C1 segment of cervical spinal cord (tissue), 14 donors: ENCODE data around the gene ERCC6.

ENCODE experiments used
- DNase-seq, 14 donors: peaks; one replicate each; lab custom pipeline; 2025; lab: John Stamatoyannopoulos, UW

Gene ERCC6

DNA sequence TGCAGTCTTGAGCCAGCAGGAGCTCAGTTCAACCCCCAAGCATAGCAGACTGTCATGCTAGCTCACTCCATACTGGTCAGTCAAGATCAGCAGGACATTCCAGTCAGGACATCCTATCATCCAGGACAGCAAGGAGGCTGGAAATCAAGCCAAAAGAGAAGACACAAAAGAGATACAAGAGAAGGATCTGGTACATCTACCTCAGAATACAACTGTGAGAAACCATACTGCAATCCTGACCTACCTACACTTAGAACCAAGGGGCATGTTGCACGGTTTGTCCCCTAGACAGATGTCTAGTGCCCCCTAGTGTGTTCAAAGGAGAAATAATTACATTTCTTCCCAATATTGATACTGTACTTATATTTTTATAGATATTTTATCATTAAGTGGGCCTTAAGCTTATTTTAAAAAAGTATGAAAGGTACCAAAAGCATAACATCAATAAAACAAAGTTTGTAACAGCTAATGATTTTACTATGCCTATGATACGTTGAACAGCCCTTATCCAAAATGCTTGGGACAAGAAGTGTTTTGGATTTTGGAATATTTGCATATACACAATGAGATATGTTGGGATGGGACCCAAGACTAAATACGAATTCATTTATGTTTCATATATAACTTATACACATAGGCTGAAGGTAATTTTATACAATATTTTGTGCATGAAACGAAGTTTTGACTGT is 26.7 kb downstream of the ERCC6 start:
- no peak for DNase-seq

DNA sequence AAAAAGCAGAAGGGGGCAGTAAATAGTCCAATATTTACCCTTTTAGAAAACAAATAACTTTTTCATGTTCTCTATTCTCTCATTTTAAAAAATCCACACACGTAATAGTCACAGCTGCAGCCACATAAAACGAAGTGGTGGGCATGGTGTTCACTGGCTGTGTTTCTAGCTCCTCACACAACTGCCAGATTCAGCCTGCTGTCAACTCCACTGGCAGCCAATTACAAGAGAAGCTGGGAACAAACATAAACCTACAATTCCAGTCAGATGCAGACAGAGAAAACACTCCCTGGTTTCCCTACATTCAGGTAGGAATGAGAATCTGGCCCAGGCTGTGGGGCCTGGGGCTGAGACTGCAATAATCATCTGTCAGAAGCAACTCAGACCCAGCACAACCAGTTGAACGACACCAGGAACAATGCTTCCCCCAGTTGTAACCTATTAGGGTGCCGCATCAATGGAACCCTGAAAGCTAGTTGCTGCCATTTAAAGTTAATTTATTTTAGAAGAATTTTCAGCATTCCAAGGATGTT is 29.1 kb downstream of the ERCC6 start:
- no peak for DNase-seq

DNA sequence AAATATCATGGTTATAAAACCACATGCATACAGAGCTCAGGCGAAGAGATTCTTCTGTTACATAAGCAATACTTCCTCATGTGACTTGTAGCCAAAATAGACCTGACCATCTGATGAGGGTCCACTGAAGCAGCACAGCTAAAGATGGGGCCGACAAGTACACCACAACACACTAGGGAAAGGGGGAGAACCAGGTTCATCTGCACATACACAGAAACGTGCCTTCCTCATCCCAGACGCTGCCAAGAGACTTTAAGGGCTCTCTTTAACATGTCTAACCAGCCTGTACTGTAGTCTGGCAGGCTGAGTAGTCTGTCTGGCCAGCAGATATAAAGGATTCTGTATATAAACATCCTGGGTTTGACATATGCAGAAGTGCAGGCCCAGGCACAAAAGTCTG is 30.3 kb downstream of the ERCC6 start:
- DNase-seq: no peak

DNA sequence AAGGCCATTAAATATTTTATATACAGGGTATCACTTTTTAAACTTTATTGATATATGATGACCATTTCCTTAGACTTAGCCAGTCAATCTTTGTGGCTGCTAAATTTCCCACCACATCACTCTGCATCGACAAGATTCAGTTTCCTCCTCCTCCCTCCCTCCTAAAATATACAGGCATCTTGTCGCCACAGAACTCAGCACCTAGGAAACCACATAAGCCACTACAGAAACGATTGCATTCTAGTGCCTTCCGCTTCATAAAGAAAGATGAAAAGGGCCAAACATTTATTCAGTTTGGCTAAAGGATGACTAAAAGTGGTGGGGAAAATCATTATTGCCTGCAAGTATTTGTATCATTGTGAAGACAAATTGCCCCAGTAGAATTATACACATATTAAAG is 30.7 kb downstream of the ERCC6 start:
- no peak for DNase-seq

DNA sequence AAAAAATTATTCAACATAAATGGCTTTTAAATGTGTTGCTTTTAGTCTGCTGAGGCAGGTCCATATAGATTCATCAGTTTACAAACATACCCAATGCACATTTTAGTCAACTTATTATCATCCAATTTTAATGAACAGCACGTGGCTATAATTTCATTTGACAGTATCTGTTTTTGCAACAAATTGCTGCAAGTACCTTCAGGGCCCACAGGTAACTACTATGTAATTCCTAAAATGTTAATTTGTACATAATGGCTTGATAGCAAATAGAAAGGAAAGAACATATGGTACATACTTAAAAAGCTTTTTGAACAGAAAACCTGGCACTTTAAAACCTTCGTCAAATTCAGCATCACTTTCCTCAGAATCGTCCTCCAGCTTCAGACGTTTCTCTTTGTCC is 33.3 kb downstream of the ERCC6 start:
- DNase-seq: no peak

DNA sequence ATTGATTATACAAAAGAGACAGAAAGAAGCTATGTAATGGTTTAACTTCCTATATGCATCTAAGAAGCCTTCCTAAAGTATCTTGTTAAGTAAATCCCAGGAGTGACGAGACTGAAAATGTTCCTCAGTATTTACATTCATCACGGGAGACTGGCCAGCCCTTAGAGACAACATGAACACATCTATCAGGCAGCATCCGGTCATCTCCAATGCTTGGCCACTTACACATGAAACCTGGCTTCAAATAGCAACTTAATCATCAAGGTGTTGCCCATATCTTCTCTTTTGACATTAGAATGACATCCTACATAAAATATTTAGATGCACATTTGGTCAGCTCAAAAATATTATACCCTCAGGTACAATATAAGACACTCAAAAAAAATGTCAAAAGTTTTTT is 33.8 kb downstream of the ERCC6 start:
- DNase-seq: no peak

DNA sequence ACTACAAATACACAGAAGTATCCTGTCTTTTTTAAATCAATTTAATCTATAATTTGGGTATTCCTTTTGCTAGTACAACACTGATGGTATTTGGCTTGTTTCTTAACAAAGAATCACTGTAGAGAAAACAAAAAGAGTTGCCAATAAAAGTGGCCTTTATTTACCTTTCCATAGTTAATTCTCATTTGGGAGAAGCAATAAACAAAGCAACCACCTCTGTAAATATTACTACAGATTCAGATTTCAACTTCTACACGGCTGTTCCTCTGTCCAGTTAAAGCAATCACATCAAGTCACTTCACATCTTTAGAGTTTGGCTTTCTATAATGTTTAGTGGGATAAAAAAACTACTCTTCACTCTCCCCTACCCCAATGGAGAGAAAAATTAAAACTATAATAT is 34.4 kb downstream of the ERCC6 start:
- DNase-seq: no peak

DNA sequence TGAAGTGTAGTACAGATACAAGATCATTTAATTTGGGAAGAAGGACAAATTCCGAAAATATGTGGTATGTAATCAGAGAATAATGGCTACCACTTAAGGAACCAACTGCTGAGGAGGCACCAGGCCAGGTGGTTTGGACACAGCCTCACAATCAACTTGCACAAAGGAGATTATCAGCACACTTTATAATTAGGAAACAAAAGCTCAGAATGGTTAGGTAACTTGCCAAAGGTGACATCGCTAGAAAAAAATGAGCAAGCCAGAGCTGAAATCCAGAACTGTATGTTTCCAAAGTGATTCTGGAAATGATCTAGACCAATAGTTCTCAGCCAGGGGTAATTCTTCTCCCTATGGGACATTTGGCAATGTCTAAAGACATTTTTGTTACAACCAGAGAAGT is 36.6 kb downstream of the ERCC6 start:
- no peak for DNase-seq

DNA sequence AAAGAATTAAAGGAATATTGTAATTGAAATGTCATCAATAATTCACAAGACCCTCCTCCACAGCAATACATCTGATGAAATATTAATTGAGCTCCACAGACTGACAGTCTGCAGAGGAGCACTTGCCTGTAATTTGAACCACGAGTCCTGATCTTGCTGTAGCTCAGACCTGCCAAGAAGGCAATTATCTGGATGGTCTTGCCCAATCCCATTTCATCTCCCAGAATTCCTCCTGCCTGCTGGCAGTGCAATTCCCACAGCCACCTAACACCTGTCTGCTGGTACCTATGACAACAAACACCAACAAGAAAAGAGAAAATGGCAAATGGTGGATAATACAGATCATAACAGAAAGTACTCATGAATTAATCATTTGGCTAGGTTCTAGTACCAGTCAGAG is 38.5 kb downstream of the ERCC6 start:
- no peak for DNase-seq

DNA sequence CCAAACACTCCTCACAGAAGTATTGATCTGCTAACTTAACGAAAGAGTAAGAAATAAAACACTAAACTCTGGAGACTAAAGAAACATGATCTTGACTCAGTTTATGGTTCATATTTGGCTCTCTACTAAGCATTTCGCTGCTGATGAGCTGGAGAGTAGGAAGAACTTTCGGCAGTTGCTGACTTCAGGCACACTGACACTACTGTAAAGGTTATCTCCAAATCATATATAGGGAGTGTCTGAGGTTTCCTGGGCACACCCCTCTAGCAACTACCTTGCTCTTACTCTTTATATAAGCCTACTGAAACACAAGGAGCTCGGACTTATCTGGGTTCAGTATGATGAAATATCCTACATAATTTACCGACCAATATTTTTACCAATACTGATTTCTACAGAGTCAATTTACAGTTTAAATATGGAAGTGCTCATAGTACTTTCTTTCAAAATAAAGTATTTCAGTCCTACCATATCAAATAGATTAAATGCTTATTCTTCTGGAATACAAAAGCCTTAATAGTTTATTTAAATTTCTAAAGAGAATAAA is 39.5 kb downstream of the ERCC6 start:
- DNase-seq: no peak

DNA sequence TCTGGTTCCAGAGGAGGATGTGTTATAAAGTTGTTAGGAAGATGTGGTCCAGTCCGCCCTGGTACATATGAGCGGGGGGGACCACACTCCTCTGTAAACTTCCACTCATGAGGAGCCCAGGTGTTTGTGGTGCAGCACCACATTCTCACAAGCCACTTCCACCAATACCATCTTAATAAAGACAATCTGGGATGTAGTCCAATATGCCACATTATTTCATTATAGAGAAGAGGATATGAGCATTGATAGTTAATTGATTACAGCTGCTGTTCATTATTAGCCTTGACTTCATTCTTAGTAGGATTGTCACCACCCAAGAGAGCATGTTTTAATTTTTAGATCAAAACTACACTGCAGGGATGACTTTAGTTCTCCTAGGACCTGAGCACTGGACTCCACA is 40.5 kb downstream of the ERCC6 start:
- DNase-seq: no peak

DNA sequence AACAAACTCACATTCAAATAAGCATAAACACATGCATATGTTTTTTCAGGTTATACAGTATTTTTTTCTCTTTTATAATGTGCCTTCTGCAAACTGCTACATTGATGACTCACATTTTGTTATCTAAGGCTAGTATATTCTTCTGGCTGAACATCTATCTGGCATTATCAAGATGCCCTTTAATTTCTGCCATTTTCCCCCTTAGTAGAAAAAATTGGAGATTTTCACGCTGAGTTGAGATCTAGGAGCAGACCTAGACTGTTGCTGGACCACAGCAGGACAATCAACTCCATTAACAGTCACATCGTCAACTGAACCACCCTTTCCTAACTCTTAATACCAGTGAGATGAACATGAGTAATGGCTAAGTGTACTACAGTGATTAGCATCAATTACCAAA is 41.6 kb downstream of the ERCC6 start:
- DNase-seq: no peak

DNA sequence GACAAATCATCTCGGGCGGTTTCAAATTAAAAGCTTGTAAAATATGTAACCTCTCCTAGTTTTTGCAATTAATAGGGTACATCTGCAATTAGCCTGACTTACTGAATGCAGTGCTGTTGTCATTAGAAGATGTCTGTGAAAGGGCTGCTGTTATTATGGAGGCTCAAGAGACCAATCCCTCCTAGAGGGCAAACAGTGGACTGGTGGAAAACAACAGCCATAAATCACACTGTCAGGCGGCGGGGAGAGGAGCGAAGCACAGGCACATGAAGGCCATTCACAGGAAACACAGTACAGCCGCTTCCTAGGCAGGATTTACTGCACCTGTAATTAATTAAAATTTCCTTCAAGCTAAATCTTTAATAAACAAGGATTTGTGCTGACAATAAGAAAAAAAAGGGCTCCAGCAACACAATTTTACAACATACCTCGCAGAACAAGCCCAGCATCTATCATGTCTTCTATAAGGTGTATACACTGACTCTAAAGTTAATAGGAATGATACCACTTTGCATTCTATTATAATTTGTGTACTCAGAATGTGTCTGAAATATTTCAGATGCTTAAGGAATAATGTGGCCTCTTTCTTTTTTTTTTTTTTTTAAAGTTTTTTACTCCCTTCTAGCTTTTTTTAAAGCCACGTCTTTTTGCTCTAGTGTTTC is 50.7 kb downstream of the ERCC6 start:
- DNase-seq: peak in 2 of 14 donors; percentile 5 to 7

DNA sequence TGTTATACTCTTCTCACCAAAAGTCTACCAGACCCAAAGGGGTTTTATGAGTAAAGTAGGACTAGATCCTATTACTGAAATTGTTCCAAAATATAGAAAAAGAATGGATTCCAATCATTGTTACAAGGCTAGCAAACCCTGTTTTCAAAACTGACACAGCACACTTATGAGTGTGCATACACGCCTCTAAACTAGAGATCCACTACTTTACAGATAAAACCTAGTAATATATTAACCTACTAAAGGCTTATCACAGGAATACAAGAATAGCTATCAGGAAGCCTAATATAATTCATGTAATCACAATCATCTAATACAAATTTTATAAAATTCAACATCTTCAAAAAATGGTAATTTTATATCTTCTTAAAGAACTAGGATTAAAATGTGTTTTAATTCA is 52.2 kb downstream of the ERCC6 start:
- no peak for DNase-seq

DNA sequence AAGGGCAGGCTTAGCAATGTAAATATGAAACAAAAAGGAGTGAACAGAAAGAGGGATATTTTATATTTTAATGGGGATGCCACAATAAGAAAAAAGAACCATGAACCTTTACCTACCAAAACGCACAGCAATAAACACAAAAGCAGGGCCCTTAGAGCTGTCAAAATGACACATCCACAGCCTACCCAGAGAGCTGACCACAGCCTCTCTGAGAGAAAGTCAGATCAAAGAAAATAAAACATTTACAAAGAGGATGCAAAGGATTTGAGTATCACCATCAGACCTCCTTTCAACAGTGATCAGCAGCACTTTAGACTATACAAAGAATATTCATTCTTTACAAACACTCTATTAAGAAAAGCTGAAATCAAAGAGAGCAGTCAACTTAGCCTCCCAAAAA is 52.9 kb downstream of the ERCC6 start:
- no peak for DNase-seq

DNA sequence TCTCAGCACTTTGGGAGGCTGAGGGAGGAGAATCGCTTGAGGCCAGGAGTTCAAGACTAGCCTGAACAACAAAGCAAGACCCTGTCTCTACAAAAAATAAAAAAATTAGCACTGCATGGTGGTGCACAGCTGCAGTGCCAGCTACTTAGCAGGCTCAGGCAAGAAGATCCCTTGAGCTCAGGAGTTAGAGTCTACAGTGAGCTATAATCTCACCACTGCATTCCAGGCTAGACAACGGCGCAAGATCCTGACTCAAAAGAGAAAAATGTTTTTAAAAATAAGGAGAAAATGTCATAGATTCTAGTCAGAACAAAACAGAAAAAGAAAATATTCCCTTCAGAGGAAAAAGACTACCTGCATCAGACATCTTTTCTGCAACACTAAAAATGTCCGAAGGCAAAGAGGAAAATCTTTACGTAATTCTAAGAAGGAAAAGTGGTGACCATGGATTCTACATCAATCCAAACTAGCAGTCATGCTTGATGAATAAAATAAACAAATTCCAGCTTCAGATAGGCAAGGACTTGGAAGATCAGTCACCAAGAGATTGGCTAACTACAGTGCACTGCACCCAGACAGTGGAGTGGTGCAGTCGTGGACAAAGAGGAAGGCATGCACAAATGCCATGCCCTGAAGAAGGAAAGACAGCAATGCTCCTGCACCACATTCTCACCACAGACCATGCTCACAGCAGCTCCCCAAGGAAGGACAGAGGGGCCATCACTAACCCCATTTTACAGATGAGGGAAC is 54.3 kb downstream of the ERCC6 start:
- DNase-seq: no peak

DNA sequence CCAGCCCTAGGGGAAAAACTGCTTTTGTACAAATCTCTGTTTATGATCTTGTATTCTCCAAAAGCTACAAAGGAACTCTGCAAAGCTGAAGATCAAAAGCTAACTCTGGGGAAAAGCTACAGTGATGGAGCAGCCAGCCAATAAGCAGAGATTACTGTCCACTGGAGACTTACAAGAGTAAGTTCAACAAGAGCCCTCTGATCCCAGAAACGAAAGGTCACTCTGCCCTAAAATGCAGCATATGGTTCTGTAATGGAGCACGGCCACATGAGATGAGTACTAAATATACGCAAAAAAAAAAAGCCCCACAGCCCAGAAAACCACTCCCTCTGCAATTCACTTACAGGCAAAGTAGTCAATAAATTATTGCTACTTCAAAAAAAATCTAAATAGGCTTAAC is 60.1 kb downstream of the ERCC6 start:
- DNase-seq: no peak

DNA sequence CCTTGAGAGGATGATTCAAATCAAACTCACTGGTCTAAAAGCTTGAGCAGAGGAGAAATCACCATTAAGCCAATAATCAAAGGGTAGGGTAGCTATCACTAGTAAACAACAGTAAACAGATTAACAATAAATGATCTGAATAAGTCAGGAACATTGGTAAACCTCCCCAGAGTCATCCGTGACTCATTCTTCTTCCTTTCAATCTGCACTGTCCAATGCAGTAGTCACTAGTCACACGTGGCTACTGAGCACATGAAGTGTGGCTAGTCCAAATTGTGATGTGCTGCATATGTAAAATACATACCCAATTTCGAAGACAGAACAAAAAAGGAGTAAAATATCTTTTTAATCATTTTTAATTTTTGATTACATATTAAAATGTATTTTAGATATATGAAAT is 64.0 kb downstream of the ERCC6 start:
- DNase-seq: no peak

DNA sequence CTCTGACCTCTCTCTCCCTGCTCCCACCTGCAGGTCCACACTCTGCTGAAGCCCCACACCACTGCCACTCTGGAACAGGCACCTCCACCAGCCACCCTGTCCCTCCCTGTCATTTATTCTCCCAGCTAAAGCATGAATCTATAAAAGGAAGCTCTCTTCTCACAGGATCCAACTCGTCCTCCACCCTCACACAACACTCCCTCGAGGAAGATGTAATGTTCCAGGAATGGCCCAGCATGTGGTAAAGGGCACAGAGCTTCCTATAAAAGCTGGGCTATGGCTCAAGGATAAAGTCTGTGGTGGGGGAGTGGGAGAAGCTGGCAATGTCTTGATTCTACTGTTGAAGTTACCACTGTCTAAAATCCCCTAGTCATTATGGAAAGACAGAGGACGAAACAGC is 67.4 kb downstream of the ERCC6 start:
- DNase-seq: no peak

DNA sequence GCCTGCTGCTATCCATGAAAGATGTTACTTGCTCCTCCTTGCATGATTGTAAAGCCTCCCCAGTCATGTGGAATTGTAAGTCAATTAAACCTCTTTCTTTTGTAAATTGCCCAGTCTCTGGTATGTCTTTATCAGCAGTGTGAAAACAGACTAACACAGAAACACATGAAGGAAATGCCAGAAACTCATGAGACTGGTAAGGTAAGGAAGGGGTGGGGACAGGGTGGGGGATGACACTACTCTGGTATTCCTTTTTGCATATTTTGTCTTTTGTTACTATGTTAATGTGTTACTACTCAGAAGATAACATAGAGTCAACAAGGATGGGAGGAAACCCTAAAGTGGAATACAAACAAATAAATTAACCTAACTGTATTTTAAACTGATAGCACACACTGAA is 73.2 kb downstream of the ERCC6 start:
- no peak for DNase-seq
